GM21529 (cell line): ENCODE results near the gene TAF9B.
"Not testable (repeated sequence)": the region's sequence is repeated elsewhere in the genome, so short reads cannot be mapped to it uniquely, and the experiment has no call there.

ENCODE experiments used
- ATAC-seq: cut with Tn5 transposase; IDR thresholded peaks from one replicate; pipeline ENCODE4 v1.9.1; 2021; ENCODE audit not compliant: unreplicated experiment

TAF9B gene

GRCh38 chrX:78116766-78117165 lies 22.7 kb downstream of the TAF9B start:
- no peak for ATAC-seq

- ATAC-seq, result no peak
Observed at GRCh38 chrX:78116365-78116764, 23.1 kb downstream of the TAF9B start.

DNA sequence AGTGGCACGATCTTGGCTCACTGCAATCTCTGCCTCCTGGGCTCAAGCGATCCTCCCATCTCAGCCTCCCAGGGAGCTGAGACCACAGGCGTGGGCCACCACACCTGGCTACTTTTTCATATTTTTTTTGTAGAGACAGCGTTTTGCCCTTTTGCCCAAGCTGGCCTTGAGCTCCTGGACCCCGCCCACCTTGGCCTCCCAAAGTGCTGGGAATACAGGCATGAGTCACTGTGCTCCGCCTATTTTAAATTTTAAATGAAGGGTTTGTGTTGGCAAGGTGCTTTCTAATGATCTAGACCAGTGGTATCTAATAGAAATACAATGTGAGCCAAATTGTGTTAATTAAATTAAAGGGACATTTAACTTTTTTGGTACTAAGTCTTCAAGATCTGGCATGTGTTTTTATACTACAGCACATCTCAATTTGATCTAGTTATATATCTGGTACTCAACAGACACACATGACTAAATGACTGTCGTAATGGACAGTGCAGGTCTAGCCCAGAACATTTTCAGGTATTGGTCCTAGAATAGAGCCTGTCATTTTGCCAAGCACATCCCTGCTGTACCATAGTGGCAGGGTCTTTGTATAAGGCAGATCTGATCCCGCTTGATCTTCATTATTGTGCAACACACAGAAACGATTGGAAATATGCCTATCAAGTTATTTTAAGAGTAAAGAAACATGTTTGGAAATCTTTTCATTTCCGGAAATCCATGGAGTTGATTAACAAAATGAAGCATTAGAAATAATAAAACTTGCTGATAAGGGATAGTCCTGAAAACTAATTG lies 28.1 kb downstream of the TAF9B start:
- no peak for ATAC-seq

DNA sequence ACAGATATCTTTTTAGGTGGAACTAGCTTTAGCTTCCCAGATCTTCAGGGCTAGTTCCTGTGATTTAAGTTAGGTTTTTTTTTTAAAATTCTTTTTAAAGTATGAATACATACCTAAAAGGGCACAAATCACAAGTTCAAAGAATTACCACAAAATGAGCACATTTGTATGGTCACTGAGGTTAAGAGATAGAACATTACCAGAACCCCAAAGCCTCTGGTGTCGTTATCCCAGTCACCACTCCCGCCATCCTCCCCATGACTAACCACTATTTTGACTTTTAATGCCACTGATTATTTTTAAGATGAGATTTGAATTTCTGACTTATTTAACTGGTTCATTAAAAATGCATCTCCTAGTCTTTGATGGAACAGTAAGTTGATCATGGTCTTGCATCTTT lies 30.0 kb downstream of the TAF9B start:
- no peak for ATAC-seq

GRCh38 chrX:78106651-78106986 lies 32.8 kb downstream of the TAF9B start:
- ATAC-seq, result no peak

- ATAC-seq, result no peak
Observed at GRCh38 chrX:78105944-78106650, 33.4 kb downstream of the TAF9B start.

DNA sequence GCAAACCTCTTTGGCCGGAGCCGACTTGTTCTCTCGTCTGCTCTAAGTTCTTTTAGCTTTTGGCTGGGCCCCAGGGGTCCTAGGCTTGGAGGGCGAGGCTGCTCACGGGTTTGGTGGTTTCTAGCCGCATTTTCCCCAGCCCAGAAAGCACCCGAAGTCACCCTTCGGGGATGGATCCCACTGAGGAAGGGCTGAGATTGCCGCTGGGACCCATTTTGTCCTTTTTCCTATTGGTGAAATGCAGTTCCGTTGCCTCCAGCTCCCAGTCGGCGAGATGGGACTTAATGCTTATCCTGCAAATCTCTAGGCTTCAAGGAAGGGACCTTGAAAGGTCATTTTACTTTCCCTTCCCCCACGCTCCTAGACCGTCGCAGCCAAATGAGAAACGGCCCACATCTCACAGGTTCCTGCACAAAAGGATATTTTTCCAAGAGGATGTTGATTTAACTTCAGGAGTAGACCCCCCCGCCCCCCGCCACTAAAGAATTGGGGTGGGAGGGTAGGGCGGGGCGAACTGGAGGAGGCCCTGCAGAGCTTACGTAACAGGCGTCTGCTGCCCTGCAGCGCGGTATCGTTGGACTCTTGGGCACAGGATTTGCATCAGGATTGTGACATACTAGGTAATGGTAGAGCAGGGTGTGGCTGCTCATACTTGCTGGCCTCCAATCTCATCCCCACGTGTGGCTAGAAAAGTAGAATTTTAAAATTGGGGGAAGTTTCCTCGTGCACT lies 34.8 kb downstream of the TAF9B start:
- peak; percentile 32 for ATAC-seq

- ATAC-seq, result peak; percentile 90
Observed at GRCh38 chrX:78103623-78104446, 35.6 kb downstream of the TAF9B start, which contains the start of gene PGK1. TSS of gene PGK1 (plus strand) at chrX:78104248. CDS start at chrX:78104341, 93 bp downstream.

DNA sequence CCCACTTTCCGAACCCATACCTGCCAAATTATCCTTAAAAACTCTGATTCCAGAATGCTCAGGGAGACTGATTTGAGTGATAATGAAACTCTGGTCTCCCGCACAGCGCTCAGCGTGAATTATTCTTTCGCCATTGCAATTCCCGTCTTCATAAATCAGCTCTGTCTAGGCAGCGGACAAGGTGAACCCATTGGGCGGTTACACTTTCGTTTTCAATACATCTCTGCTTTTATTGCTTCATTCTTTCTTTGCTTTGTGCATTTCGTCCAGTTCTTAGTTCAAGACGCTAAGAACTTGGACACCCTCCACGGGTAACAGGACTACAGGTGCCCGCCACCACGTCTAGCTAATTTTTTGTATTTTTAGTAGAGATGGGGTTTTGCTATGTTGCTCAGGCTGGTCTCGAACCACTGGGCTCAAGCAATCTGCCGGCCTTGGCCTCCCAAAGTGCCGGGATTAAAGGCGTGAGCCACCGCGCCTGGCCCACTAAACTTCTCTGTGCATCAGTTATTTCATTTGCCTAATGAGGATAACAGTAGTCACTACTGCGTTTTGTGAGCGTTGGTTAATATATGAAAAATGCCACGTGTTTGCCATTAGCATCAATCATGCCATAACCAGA lies 36.3 kb downstream of the TAF9B start:
- no peak for ATAC-seq

GRCh38 chrX:78102091-78102490 lies 37.4 kb downstream of the TAF9B start:
- ATAC-seq, result no peak

GRCh38 chrX:78098108-78098507 lies 41.3 kb downstream of the TAF9B start:
- no peak for ATAC-seq

GRCh38 chrX:78092296-78092695 lies 47.2 kb downstream of the TAF9B start:
- peak; percentile 81 for ATAC-seq

- not testable (repeated sequence) for ATAC-seq
Observed at GRCh38 chrX:78081413-78081812, 58.0 kb downstream of the TAF9B start.
